IMR-90 (cell line): Measurements from ENCODE around the gene TEKT5. TPM values are rescaled to one million over a fixed set of nuclear protein-coding genes. Genes with fewer than 3 reads are reported as not detected.

ENCODE experiments used
- microRNA-seq, 2 experiments: library from miRNA; stranded (forward) in 1 of 2; unstranded in 1 of 2; fragments of 10-50 nt in 1 of 2; fragments of <30 nt in 1 of 2; gene quantifications in 1 of 2; microRNA quantifications in 1 of 2; one replicate each; pipeline versions ENCODE3 to v1.1.0; 2013 to 2020; ENCODE audit not compliant: insufficient read depth in 1 of 2, insufficient read length in 1 of 2, unreplicated experiment in 1 of 2
- polyA plus RNA-seq, 3 experiments: library from polyadenylated mRNA; depleted of rRNA; stranded (reverse); fragments of >200 nt; gene quantifications; 2 replicates each; pipeline ENCODE4 v1.2.3, GENCODE V29; 2012; ENCODE audit warnings: low replicate concordance in 1 of 3
- small RNA-seq, 5 experiments: library from RNA; depleted of rRNA; stranded (forward); fragments of <200 nt; gene quantifications; one replicate each; pipeline ENCODE3, GENCODE V24; 2012
- total RNA-seq: library from RNA; depleted of rRNA; stranded (reverse); fragments of >200 nt; gene quantifications from 2 replicates; pipeline ENCODE4 v1.2.3, GENCODE V29; 2012; rRNA removed

The TEKT5 gene
- total and polyA plus RNA-seq, 2 of the 4 experiments (the other 2 are of a cell fraction), result 0.17 TPM; not detected in 1

Small RNA genes within 50 kb of the gene (microRNA-seq; reads per million reads assigned to microRNA genes)
- gene MTND4LP24 (ENCODE audit: insufficient read depth, insufficient read length) (not detected), gene MTND6P33 (ENCODE audit: insufficient read depth, insufficient read length) (not detected)

Small RNA genes within 50 kb of the gene (small RNA-seq; reads per million reads assigned to genes)
- 0 reads per million in 5 experiments for gene MTND4LP24
- 0 to 0.08 (median 0) reads per million in 5 experiments for gene MTND6P33

Other genes with a start within 250 kb of the TEKT5 start
- 17.8 and 18.3 TPM in 2 replicates for gene EMP2, start 114.3 kb downstream of the TEKT5 start, total RNA-seq
- gene EMP2, start 114.3 kb downstream of the TEKT5 start, polyA plus RNA-seq (2012; rRNA removed), result 13.8 and 16.3 TPM in 2 replicates
- gene NUBP1, start 48.9 kb upstream of the TEKT5 start, total RNA-seq, result 28.0 and 29.7 TPM in 2 replicates
- gene NUBP1, start 48.9 kb upstream of the TEKT5 start, polyA plus RNA-seq (2012; rRNA removed), result 30.6 and 31.5 TPM in 2 replicates
- gene TVP23A, start 123.9 kb upstream of the TEKT5 start, total RNA-seq, result not detected in 2 replicates
- gene TVP23A, start 123.9 kb upstream of the TEKT5 start, polyA plus RNA-seq (2012; rRNA removed), result not detected in 2 replicates
- gene CIITA, start 182.3 kb upstream of the TEKT5 start, total RNA-seq, result not detected in 2 replicates
- gene CIITA, start 182.3 kb upstream of the TEKT5 start, polyA plus RNA-seq (2012; rRNA removed), result 0.04 and 0.10 TPM in 2 replicates
- gene DEXI, start 247.5 kb upstream of the TEKT5 start, total RNA-seq, result 43.7 and 44.4 TPM in 2 replicates
- gene DEXI, start 247.5 kb upstream of the TEKT5 start, polyA plus RNA-seq (2012; rRNA removed), result 62.5 and 63.6 TPM in 2 replicates
- gene CLEC16A, start 249.6 kb upstream of the TEKT5 start, total RNA-seq, result 16.5 and 18.3 TPM in 2 replicates
- 15.4 and 15.9 TPM in 2 replicates for gene CLEC16A, start 249.6 kb upstream of the TEKT5 start, polyA plus RNA-seq (2012; rRNA removed)